Prostate gland (tissue), 2 donors: ENCODE measurements around the gene MEGF10.

Experiments used
- POLR2A ChIP-seq: fragments of 450-650 bp; IDR thresholded peaks from one replicate; pipeline ENCODE4 v1.6.1; 2016; ENCODE audit warnings: antibody characterized with exemption, mild to moderate bottlenecking
- POLR2AphosphoS5 ChIP-seq: sonication (generic); formaldehyde crosslinking; IDR thresholded peaks from one replicate; pipeline ENCODE4 v1.6.1; 2017; ENCODE audit warnings: antibody characterized with exemption
- TF ChIP-seq, protein P1 (sequence below), 4 experiments: fragments of 200-600 bp in 2 of 4; fragments of 450-650 bp in 2 of 4; sonication (generic) in 2 of 4; IDR thresholded peaks; 1 replicate in 3 of 4; 2 replicates in 1 of 4; pipeline ENCODE4 v1.5.1; 2016 to 2019; ENCODE audit warnings: antibody characterized with exemption in 4 of 4, mild to moderate bottlenecking in 2 of 4, moderate library complexity in 2 of 4

DNA sequence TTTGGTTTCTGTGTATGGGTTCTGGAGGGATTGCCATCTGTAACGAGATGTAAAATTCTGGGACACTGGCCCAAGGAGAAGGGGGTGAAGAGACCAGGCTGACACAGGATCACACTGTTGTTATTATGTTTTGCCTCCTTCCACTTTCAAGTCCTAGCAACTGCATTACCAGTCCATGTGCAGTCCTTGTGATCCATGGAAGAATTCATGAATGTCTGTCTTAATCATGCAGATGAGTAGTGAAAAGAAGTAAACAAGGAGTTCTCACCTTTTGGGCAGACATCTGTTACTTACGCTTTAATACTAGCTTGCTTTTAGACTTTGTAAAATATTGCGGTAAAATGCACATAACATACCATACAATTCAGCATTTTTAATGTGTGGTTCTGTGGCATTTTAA lies 18.3 kb downstream of the MEGF10 start:
- TF ChIP-seq POLR2A = no peak
- TF ChIP-seq, protein P1, sequence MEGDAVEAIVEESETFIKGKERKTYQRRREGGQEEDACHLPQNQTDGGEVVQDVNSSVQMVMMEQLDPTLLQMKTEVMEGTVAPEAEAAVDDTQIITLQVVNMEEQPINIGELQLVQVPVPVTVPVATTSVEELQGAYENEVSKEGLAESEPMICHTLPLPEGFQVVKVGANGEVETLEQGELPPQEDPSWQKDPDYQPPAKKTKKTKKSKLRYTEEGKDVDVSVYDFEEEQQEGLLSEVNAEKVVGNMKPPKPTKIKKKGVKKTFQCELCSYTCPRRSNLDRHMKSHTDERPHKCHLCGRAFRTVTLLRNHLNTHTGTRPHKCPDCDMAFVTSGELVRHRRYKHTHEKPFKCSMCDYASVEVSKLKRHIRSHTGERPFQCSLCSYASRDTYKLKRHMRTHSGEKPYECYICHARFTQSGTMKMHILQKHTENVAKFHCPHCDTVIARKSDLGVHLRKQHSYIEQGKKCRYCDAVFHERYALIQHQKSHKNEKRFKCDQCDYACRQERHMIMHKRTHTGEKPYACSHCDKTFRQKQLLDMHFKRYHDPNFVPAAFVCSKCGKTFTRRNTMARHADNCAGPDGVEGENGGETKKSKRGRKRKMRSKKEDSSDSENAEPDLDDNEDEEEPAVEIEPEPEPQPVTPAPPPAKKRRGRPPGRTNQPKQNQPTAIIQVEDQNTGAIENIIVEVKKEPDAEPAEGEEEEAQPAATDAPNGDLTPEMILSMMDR (IDR thresholded peaks at IDR 0.05) = no peak
- no peak for TF ChIP-seq POLR2AphosphoS5
